GM21576 (cell line): ENCODE data around the gene AGBL1.
"Not testable (repeated sequence)": the region's sequence is repeated elsewhere in the genome, so short reads cannot be mapped to it uniquely, and the experiment has no call there.

Source experiments
- ATAC-seq: cut with Tn5 transposase; IDR thresholded peaks from one replicate; pipeline ENCODE4 v1.9.1; 2021; ENCODE audit warnings: mild to moderate bottlenecking, moderate library complexity; ENCODE audit not compliant: unreplicated experiment

The AGBL1 gene

DNA sequence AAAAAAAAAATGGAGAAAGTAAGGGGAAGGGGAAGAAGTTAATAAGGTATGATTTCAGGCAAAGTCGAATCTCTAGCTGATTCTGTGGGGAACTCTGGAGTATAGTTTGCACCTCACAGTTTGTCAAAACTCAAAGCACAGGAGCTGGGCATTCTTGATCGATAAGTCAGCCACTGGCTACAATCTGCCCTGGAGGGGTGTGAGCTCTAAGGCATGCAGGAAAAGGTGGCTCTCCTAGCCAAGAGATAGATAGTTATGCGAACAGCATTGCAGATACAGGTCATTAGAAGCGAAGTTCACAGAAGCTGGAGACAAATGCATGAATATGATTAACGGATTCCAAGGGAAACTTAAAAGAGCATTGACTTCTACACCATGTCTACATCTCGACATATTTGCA is 952.6 kb downstream of the AGBL1 start:
- ATAC-seq, result no peak

DNA sequence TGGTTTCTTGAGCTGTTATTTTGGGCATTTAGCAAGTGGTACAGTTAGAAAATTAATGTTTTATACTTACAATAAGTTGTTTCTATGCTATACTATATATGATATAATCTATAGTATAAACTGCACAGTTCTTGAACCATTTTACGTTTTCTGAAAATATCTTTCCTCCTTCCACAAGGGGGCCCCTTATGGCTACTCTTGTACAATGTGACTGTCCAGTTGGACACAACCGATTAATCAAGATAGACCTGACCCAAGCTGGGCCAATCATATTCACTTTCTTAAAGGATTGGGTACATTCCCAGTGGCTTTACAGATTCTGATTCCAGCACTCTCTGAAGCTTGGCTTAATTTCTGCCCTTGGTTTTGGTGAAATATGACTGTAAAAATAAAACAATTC is 953.4 kb downstream of the AGBL1 start:
- ATAC-seq, result no peak

DNA sequence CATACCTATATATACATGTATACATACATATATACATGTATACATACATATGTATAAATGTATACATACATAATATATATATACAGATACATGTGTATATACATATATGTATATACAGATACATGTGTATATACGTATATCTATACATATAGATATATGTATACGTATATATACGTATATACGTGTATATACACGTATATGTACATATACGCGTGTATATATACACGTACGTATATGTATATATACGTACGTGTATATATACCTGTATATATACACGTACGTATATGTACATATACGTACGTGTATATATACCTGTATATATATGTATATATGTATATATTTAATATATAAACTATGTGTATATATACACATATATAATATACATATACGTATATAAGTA is 955.2 kb downstream of the AGBL1 start:
- no peak for ATAC-seq

DNA sequence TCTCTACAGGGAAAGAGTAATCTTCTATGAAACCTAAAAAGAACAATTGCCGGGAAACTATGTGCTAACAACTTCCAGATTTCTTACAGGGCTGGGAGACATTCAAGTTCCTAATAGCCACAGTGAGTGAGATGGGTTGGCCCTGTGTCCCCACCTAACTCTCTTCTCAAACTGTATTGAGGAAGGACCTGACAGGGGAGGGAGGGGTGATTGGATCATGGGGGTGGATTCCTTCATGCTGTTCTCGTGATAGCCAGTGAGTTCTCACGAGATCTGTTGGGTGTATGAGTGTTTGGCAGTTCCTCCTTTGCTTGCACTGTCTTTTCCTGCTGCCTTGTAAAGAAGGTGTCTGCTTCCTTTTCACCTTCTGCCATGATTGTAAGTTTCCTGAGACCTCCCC is 958.7 kb downstream of the AGBL1 start:
- ATAC-seq, result no peak

DNA sequence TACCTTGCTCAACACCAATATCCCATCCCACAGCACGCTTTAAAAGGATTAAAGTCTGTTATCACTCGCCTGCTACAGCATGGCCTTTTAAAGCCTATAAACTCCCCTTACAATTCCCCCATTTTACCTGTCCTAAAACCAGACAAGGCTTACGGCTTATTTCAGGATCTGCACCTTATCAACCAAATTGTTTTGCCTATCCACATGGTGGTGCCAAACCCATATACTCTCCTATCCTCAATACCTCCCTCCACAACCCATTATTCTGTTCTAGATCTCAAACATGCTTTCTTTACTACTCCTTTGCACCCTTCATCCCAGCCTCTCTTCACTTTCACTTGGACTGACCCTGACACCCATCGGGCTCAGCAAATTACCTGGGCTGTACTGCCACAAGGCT is 962.9 kb downstream of the AGBL1 start:
- ATAC-seq, result not testable (repeated sequence)

DNA sequence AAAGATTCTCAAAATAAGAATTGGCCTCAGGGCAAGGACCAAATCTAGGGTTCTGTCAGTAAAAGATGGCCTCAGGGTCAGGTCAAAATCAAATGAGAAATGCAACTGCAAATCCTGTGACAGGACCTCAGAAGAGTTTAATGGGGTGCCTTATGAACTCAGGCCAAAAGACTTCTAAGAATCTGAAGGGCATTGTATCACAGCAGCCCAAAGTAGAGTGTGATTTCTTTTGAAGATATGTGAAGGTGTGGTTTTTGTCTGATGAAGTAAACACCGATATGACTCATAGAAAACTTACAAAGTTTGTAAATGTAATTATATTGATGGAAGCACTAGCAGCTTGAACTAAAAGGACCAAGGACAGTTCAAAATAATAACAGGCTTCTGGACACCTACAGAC is 966.1 kb downstream of the AGBL1 start:
- no peak for ATAC-seq

DNA sequence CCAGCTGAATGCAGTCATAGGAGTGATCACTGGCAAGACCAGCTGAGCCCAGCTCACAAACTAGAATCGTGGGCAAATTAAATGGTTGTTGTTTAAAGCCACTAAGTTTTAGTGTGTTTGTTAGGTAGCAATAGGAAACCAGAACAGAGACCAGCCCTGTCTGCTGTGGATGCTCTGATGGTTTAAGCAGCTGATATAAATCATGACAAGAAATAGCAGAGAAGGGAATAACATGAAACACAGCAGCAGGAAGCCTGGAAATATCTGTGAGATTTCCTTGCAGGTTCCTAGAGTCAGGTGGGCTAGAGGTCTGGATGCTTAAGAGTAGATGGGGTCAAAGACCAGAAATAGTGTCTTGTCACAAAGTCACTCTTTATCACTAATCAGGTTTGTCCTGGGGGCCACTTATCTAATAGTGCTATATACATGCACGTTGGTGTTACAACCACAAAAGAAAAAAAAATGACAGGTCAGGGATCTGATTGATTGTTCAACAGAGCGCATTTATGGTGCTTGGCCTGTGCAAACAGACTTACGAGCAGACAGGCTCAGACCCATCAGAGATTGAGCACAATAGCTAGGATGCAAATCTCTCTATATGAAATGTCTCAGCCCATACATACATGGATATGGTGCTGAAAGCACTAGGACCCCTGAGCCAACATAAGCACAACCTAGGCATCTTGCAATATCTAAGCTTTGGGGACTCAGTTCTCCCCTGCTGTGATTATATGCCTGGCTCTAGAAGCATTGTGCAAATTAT is 967.7 kb downstream of the AGBL1 start:
- ATAC-seq, result no peak
